Skin of body (tissue), 2 donors: ENCODE data around the gene ZNF135. TPM values are rescaled to one million over a fixed set of nuclear protein-coding genes. Genes with fewer than 3 reads are reported as not detected.

Source experiments
- DNase-seq: peaks from one replicate; lab custom pipeline; 2025; lab: John Stamatoyannopoulos, UW
- total RNA-seq: library from RNA; depleted of rRNA; stranded (reverse); fragments of >200 nt; gene quantifications from one replicate; pipeline ENCODE4 v1.2.3, GENCODE V29; 2014

ZNF135 gene
- total RNA-seq = 9.5 TPM

DNA sequence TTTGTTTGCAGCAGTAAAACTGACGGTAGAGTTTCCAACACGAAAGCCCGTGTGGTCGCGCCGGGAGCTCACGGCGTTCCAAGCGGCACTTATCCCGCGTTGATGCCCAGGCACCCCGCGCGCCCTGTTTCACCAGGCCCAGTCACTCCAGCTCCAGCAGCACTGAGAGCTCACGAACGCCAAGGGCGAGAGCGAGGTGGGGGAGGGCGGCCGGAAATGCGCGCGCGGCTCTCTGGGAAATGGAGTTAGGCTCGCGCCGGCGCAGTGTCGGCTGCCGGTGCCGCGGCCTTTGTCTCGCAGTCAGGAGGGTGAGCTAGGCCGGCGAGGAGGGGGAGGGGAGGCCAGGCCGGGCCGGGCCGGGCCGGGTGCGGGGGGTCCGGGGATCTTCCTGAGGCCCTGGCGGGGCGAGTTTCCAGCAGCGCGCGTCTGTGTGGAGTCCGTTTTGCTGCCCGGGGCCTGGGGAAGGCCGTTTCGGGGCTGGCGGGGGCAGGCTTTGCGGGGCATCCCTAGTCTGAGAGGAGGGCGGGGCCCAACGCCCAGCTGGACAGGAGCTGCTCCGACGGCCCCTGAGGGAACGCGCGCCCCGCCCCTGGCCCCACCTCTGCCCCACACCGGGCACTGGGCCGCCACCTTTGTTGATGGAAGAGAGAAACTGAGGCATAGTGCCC, at the start of gene ZNF135:
Gene ZNF135, plus strand, starts transcription at position 280 of the 668 bp plus-strand sequence. CDS start 721 bp downstream, outside the sequence.
- DNase-seq = peak; percentile 88

DNA sequence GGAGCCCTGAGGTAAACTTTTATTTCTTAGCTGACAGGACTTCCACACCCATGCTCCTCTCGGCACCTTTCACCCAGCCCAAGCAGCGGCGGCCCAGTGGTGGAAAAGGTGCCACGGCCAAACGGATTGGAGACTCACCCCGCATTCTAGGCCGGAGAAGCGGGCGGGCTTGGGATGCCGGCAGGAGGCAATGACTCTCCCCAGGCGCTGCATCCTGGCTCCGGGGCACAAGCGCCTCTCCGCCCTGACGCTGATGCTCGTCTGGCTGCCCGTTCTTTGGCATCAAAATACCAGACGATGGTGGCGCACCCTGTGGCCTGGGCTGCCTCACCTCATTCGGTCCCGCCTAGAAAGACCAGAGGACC, 49.8 kb upstream of the ZNF135 start:
- DNase-seq = no peak

DNA sequence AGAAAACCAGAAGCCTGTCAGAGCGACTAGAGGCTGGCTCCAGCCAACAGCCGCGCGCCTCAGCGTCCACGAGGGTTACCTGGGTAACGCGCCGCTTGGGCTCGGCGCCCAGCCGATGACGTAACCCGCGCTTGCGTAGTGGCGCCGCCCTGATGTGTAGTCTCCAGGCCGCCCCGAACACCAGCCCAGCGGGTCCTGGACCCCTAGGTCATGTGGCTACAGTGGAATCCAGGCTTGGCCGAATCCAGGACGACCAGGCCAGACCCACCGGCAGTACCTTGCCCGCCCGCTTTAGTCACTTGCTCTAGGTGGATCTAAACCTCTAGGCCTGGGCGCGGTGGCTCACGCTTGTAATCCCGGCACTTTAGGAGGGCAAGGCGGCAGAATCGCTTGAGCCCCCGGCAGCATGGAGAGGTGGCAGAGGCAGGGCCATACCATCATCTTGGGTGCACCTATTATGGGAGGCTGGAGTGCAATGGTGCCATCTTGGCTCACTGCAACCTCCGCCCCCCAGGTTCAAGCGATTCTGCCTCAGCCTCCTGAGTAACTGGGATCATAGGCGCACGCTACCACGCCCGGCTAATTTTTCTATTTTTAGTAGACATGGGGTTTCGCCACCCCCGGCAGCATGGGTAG, 49.3 kb upstream of the ZNF135 start:
- DNase-seq = peak; percentile 54

DNA sequence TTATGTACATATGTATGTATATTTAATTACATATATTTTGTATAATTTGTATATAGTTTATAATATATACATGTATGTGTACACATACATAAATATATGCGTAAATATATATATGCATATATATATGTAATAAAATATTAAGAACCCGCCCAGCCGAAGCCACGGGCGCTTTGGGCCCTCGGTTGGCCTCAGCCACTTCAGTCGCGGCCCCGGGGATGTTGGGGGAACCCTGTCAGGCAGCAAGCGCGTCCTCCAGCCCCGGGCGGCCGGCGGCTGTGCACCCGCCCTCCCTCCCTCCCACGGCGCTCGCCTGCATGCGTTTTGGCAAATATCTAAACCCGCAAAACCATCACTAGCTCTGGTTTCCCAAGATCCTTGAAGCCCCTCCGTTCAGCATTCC, 48.6 kb upstream of the ZNF135 start:
- no peak for DNase-seq

DNA sequence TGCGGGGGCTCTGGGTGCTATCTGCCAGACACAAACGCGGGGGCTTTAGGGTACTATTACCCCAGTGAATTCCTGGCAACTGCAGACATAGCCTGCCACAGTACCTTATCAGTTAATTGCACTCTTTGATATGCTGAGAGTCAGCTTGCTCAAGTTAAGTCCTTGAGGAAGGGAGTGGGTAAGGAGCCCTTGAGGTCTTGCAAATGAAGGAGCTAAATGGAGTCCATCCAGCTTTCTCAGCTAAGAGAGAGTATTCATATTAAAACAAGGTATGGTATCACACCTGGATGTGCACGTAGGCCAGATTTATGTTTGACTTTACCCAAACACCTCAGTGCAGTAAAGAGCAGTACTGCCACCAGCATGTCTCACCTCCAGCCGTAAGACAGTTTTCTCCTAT, 44.9 kb upstream of the ZNF135 start:
- no peak for DNase-seq

DNA sequence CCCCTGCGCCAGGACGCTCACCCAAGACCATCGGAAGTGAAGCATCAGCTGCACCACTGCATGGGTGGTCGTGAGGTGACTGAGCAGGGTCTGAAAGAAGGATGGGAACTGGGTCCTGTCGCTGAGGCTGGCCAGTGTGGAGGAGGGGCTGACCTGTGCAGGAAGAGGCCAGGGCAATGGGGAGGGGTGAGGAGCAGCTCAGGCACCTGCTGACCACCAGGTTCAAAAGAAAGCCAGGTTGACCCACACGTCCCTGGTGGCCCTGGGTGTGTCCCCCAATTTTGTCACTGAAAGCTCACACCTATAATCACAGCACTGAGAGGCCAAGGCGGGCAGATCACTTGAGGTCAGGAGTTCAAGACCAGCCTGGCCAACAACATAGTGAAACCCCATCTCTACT, 39.0 kb upstream of the ZNF135 start:
- no peak for DNase-seq

DNA sequence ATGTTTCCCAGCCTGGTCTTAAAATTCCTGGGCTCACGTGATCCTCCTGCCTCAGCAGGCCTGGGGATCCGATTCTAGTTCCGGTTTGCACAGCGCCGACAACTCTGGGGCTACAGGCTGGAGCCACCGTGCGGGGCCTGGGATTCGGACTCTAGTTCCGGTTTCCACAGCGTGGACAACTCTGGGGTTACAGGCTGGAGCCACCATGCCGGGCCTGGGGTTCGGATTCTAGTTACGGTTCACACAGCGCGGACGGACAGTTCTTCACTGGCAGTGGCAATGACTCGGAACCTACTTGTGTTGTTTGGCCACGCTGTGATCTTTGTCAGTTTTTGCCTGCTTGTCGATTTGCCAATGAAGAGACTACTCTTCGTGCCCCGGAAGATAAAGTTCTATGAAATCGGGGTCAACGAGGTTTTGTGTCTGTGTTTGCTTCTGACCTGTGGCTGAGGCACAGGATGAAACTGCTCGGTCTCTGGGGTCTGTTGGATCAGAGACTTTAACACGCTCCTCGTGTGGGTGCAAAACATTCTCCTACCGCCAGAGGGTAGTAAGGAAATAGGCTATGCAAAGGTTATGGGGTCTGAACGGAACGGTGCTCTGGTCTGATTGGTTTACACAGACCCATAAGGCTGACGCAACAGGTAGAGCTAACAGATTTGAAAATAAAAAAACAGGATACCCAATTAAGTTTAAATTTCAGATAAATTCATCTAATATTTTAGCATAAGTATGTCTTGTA, 37.4 kb upstream of the ZNF135 start:
- DNase-seq = peak; percentile 54

DNA sequence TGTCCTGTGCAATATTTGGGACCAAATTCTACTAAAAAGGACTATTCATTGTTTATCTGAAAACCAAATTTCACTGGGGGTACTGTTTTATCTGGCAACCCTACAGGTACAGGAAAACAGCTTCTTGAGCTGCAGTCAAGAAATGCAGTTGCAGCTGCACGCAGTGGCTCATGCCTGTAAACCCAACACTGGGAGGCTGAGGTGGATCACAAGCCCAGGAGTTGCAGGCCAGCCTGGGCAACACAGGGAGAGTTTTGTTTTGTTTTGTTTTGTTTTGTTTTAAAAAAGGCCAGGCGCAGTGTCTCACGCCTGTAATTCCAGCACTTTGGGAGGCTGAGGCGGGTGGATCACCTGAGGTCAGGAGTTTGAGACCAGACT, 36.8 kb upstream of the ZNF135 start:
- DNase-seq = no peak

DNA sequence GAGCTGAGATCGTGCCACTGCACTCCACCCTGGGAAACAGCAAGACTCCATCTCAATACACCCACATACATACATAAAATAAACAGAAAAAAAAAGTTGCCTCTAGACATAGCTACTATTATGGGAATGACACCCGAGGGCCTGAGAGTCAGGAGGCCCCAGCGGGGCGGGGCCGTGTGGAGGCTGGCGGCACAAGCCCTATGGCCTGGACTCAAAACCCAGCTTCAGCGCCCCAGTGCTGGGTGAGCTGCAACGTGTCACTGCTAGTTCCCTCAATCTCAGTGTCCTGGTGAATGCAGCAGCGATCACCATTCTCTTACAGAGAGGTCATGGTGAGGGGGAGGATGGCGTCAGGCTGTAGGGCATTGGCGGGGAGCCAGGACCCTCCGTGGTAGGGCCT, 34.4 kb upstream of the ZNF135 start:
- DNase-seq = no peak

DNA sequence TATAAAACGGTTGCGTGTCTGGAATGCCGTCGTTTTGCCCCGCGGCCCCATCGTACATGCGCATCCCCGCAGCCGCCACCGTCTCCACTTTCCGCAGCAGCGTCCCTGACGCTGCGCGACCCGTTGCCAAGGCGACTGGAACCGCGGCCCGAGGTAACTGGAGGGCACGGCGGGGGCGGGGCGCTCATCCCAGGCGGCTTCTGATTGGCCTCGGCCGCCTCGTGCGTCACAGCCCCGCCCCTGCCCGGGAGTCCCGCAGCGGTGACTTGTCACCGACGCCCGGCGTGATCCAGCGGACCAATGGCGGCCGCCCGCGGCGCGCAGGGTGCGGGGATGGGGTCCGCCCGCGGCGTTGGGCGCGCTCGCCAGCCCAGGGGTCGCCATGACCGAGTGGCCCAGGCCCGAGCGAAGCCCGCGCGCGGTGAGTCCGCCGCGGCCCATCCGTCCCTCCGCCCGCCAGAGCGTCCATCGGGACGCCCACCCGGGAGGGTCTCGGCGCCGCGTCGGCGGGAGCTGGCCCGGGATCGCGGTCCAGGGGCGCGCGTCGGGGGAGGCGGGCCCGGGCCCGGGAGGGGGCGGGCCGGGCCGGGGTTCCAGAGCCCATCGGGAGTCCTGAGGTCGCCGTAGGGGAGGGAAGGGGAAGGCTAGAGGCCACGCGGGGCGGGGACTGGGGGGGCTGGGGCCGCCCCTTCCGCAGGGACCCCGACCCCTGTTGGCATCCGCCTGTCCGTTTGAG, 25.2 kb upstream of the ZNF135 start, which contains the start of gene ZSCAN1:
Gene ZSCAN1, plus strand, starts transcription at position 285 of the 736 bp plus-strand sequence. CDS start 3,812 bp downstream, outside the sequence.
- peak; percentile 92 for DNase-seq

DNA sequence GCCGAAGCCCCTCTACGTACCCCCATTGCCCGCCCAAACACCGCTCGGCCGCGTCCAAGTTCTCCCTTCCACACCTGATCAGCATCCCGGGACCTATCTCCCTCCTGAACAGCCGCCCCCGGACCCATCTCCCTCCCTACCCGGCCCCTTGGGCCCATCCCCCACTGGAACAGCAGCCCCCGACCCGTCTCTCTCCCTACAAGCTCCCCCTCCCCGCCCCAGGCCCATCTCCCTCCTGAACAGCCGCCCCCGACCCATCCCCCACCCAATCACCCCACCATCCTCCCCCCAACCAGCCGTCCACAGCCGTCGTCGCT, 24.6 kb upstream of the ZNF135 start:
- DNase-seq = no peak

DNA sequence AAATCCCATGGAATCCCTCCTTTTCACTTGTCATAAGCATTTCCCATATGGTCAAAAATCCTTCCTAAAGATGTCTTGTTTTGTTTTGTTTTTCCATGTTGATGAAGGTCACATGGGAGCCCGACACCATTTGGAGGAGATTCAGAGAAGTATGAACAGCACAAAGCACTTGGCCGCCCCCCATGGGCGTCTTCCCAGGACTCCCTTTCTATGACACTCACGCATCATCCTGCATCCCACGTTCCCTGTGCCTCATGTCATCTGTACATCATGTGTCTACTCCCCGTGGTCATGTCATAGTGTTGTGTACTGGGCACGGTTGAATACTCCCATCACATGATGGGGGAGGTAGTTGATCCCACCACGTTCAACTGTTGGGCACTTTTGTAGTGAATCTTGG, 23.2 kb upstream of the ZNF135 start:
- DNase-seq = no peak

DNA sequence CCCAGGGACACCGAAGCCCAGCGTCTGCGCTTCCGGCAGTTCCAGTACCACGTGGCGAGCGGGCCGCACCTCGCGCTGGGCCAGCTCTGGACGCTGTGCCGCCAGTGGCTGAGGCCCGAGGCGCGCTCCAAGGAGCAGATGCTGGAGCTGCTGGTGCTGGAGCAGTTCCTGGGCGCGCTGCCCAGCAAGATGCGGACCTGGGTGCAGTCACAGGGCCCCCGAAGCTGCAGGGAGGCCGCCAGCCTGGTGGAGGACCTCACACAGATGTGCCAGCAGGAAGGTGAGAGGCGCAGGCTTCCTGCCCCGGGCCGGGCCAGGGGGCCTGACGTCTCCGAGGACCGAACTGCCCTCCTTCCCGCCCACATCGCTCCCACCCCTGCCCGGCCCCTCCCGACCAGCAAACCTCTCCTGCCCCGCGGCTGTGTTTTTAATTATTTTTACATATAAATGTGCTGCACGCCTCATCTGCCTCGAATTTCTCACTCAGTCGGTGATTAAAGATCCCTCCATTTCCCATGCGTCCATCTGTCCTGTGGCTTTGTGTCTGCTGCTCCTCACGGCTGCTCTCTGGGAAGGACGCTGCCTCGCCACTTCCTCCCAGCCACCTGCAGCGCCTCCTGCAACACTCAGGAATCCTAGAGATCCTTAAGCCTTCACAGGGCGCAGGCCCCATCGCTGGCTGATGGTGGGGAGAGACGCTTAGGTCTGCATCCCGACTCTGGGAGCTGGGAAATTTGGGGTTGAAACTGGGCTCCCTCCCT, 21.0 kb upstream of the ZNF135 start:
- no peak for DNase-seq

DNA sequence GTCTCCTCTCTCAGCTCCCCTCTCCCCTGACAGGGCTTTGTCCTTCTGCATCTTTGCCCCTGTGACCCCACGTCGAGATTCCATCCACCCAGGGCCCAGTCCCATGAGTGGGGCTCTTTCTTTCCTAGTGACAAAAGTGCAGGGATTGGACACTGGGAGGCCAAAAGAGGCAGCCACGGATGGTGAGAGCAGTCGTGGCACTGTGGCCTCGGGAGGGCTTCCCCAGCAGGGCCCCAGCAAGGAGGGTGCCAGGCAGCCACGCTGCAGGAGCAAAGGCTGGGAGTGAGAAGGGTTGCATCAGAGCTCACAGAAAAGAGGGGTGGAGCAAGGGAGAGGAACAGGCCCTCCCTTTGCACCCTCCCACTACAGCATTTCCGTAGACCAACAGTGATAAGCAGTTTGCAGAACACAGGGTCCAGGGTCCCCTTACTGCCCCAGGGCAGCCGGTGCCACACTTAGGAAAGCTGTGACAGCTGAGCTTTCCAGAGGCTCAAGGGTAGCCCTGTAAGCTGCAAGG, 20.3 kb upstream of the ZNF135 start:
- DNase-seq = no peak

DNA sequence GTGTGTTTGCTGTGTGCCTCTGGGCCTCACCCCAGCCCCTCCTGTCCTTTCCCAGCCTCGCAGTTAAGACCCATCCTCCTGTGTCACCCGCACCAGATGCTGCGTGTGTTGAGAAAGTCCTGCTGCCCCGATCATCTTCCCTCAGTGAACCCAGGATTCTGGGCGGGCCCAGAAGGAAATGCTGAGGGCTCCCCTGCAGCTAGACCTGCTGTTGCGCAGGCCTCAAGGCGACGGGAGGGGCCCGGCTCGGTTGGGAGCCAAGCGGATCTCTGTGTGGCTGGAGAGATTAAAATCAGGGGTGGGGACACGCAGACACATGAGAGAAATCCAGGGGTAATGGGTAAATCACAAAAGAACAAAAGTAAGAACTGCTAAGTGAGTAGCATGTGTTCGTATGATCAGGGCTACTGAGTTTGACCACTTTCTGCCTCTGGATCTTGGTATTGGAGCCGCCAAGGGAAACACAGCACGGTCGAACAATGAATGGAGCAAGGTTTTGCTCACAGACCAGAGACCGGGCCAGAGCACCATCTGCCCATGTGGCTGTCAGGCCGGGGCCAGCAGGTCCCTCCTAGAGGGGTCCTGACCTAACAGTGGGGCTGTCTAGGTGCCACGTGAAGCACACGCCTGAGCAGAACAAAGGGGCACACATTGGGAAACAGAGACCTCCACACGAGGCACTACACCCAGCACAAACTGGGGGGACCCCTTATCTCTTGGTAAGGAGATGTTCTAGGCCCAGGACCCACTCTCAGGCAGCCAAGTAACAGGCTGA, 18.1 kb upstream of the ZNF135 start:
- no peak for DNase-seq

DNA sequence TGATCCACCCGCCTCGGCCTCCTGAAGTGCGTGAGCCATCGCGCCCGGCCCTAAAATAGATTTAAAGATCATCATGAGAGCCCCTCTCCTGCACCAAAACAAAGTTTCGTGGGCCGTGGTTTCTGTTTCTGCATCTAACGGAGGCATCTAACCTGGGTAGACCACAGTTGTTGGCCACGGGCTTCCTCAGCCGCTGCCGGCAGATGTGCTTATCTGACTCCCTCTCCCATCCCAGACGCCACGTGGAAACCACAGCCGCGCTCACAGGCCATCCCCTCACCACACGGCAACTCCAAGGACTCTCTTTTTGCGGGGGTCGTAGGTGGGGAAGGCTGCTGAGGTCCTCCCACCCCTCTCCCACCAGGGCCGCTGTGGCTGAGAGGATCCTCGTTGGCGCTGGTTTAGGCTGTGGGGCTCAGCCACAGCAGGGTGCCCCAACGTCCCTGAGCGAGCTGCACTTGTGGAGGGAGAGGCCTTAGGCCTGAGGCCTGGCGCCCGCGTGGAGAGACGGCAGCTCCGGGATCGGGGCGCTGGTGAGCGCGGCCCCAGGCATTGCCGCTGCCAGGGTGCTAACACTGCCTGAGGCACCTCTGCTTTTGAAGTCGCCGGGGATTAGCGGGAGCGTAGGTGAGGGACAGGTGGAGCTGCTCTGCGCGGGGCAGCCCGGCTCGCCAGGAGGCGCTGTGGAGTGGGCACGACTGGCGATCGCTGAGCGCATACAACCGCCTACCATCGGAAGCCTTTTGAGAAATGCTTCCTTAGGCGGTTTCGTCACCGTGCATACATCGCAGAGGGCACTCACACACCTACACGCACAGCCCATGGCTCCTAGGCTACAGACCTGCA, 16.4 kb upstream of the ZNF135 start:
- DNase-seq = no peak

DNA sequence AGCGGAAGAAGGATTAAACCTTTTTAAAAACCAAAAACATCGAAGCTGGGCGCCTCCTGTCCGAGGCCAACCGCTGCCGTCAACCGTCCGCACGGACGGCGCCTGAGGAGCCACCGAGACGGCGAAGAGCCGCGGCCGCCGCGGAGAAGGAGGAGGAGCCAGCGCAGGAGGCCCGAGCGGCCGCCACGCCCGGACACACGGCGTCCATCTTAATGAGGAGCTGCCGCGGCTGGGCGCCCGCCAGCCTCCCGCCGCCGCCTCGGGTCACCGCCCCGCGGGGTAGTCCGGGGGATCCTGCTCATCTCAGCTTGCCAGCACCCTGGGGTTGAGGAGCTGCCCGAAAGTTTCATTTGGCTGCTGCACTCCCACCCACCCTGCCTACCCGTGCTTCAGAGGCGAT, 14.7 kb upstream of the ZNF135 start:
- no peak for DNase-seq

DNA sequence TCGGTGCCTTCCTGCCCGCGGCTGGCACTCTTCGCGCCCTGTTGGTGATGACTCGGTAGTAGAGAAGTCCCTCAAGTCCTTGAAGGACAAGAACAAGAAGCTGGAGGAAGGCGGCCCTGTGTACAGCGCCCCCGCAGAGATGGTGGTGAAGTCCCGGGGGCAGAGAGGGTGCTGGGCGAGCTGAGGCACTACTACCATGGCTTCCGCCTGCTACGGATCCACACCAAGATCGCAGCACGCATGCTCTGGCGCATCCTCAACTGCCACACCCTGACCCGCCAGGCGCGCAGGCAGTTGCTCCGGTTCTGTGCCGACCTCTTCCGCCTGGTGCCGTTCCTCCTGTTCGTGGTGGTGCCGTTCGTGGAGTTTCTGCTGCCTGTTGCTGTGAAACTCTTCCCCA, 14.2 kb upstream of the ZNF135 start:
- DNase-seq = no peak

DNA sequence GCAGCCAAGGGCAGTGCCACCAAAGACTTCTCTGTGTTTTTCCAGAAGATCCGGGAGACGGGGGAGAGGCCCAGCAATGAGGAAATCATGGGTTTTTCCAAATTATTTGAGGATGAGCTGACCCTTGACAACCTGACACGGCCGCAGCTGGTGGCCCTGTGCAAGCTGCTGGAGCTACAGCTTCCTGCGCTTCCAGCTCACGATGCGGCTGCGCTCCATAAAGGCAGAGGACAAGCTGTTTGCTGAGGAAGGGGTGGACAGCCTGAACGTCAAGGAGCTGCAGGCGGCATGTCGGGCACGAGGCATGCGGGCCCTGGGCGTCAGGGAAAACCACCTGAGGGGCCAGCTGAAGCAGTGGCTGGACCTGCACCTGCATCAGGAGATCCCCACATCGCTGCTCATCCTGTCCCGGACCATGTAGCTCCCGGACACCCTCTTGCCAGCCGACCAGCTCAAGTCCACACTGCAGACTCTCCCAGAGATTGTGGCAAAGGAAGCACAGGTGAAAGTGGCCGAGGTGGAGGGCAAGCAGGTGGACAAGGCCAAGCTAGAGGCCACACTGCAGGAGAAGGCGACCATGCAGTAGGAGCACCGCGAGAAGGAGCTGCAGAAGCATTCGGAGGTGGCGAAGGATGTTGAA, 13.6 kb upstream of the ZNF135 start:
- no peak for DNase-seq
